Measurements from ENCODE around the gene KCNA2.

The KCNA2 gene

DNA sequence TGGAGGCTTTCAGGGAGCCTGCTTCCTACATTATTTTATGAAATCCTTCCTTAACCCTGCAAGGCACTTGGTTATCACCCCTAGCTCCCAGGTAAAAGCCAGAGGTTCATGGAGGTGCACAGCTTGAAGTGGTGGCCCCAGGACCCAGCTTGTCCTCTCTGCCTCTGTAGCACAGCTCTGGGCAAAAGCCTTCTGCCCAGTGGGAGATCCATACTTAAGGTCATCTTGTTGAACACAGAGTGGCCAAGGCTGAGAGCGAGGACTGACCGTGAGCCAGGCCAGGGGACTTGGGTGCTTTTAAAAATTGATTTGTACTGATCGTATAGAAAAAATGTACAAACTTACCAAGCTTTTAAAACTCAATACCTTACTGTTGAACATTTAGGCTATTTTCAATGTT is 33.4 kb downstream of the KCNA2 start:
- DNase-seq: no peak

GRCh38 chr1:110570901-110571300 is 35.3 kb downstream of the KCNA2 start:
- no peak for DNase-seq

DNA sequence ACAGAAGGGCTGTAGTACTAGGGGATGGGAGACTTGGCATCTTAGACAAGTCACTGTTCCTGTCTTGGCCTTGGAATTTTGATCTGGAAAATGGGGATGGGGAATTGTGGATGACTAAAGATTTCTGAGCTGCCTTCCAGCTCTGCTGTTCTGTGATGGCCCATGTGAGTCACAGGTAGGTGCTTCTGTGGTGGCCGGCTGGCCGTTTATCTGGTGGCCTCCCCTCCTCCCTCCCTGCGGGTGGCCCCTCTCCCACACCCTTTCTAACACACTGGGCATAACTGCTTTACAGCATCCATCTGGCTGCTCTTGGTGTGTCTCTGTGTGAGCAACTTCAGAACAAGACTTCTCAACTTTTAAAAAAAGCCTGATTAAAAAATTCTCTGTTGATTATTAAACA is 35.9 kb downstream of the KCNA2 start:
- DNase-seq: no peak

- DNase-seq: no peak
These were observed 39.3 kb downstream of the KCNA2 start for GRCh38 chr1:110566836-110567235.

DNA sequence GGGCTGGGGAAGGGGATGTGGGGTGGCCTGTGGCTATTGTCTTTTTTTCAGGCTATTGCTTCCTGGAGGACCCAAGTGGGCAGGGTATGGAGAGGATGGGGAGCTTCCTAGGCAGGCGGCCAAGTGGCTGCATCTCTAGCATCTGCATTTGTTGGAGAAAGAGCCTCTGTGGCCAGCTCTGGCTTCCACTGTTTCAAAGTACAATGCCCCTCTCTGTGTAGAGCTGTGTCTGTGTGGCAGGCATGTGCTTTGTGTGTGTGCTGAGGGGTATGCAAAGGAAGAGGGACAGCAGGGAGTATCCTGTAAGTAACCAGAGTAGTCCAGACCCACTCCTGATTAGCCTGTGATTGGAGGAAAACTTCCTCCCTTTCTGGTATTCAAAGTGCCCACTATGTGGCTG is 40.6 kb downstream of the KCNA2 start:
- DNase-seq: peak in 54 of 56 donors; percentile 28 to 94 (median 83)

- no peak for DNase-seq
These were observed 43.1 kb downstream of the KCNA2 start for GRCh38 chr1:110563089-110563488.

DNA sequence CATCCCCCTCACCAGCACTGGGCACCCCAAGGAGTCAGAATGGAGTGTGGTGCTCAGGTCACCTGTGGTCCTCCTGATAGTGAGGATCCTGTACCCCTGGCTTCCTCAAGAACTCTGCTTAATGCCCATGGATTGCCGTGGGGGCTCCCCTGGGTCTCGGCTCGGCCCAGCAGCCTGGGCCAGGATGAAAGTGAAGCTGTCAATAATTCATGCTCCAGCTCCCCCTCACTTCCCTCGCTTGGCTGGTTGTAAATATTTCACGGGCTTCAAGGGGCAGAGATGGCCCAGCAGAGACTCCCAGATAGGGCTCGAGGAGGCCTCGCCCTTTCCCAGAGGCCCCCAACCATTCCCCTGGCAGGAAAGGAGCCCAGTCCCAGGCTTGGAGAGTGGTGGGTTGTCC is 44.6 kb downstream of the KCNA2 start:
- no peak for DNase-seq

DNA sequence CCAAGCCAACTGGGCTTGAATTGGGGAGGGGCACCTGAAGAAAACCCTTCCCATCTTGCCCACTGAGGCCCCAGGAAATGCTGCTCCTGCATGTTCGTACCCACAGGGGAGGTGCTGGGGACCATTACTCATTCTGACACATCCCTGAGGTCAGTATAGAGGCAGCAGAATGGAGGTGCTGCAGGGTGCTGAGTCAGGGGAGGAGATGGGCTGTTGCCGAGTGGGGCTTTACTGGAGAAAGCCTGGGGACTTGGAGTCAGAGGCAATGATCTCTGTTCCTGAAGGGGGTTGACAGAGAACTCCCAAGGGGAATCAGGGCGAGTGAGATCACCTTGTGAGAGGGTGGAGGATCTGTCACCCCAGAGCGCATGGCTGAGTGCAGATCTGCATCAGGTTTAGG is 47.0 kb downstream of the KCNA2 start:
- no peak for DNase-seq

DNA sequence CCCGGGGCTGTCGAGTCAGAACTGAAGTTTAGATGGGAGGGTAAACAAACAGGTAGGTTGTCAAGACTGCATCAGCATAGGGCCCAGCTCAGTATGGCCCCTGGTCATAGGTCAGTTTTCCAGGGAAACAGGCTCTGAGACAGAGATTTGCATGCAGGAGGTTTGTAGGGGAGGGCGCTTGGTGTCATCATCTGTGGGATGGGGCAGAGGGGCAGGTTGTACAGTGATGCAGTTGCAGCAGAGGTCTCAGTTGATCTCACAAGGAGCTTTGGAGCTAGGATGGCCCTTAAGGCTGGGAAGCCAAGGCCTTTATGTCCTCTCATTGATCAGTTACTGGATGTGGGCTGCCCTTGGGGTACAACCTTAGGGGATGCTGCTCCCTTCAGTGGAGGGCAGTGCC is 48.7 kb downstream of the KCNA2 start:
- DNase-seq: no peak

GRCh38 chr1:110556471-110556807 is 49.7 kb downstream of the KCNA2 start:
- DNase-seq: peak in 55 of 56 donors; percentile 49 to 97 (median 91)

- peak in 51 of 56 donors; percentile 49 to 97 (median 91) for DNase-seq
These were observed 50.2 kb downstream of the KCNA2 start for GRCh38 chr1:110555807-110556470.

- DNase-seq: peak in 52 of 56 donors; percentile 15 to 89 (median 66)
These were observed 51.0 kb downstream of the KCNA2 start for GRCh38 chr1:110554871-110555801.

GRCh38 chr1:110551278-110551809 is 54.8 kb downstream of the KCNA2 start:
- DNase-seq: peak in 3 of 56 donors; percentile 4 to 7 (median 5)

- no peak for DNase-seq
These were observed 56.3 kb downstream of the KCNA2 start for GRCh38 chr1:110549831-110550230.

- DNase-seq: no peak
These were observed 57.8 kb downstream of the KCNA2 start for GRCh38 chr1:110548381-110548780.

DNA sequence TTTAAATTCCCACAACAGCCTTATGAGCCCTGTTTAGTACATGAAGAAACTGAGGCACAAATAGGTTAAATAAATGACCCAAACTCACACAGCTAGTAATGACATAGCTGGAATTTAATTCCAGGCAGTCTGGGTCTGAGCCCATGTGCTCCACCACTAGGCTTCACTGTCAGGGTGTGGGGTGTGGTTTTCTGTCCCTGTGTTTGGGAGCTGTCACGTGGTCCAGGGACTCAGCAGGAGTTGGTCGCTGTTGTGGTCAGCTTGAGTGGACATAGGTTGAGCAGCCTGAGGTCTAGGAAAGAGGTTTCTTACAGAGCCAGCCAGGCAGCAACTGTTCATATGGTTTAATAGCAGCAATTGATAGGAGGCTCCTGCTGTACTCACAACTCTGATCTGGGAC is 59.1 kb downstream of the KCNA2 start:
- DNase-seq: no peak

- no peak for DNase-seq
These were observed 60.7 kb downstream of the KCNA2 start for GRCh38 chr1:110545492-110545891.

- DNase-seq: peak in 7 of 56 donors; percentile 4 to 29 (median 6)
These were observed 61.4 kb downstream of the KCNA2 start for GRCh38 chr1:110544753-110545152.

Data from nucleus accumbens (tissue), 56 donors.